H1 (cell line): ENCODE results near the gene TDG. TPM values are rescaled to one million over a fixed set of nuclear protein-coding genes. Genes with fewer than 3 reads are reported as not detected.
A peak's percentile ranks its signal among the peaks of the same experiment; 100 is the strongest.

Experiments used
- ASH2L ChIP-seq: fragments of 200-600, 300-600 bp; sonication (generic); IDR thresholded peaks from one replicate; pipeline ENCODE4 v1.7.1; 2017; ENCODE audit warnings: low read length
- ATF3 ChIP-seq: IDR thresholded peaks from 2 replicates; pipeline ENCODE4 v1.6.1; 2011; ENCODE audit warnings: low read depth, mild to moderate bottlenecking, low read length; ENCODE audit not compliant: insufficient read depth
- BACH1 ChIP-seq: IDR thresholded peaks from 2 replicates; pipeline ENCODE4 v1.6.1; 2012; ENCODE audit warnings: low read length, improper control_type of control experiment
- CHD1 ChIP-seq: IDR thresholded peaks from 2 replicates; pipeline ENCODE4 v1.6.1; 2012; ENCODE audit warnings: low read depth, low read length, improper control_type of control experiment
- CREB1 ChIP-seq: IDR thresholded peaks from 2 replicates; pipeline ENCODE4 v1.6.1; 2012; ENCODE audit warnings: inconsistent platforms
- CTBP2 ChIP-seq: IDR thresholded peaks from 2 replicates; pipeline ENCODE4 v1.7.0; 2011; ENCODE audit warnings: borderline replicate concordance, mild to moderate bottlenecking, moderate library complexity, mixed read lengths, low read length; ENCODE audit not compliant: insufficient read depth, insufficient read length
- E2F6 ChIP-seq: IDR thresholded peaks from 2 replicates; pipeline ENCODE4 v1.6.1; 2012; ENCODE audit warnings: inconsistent platforms
- EGR1 ChIP-seq: IDR thresholded peaks from 2 replicates; pipeline ENCODE4 v1.6.1; 2011; ENCODE audit warnings: low read depth, low read length, borderline replicate concordance
- EZH2 ChIP-seq: fragments of 200-600 bp; sonication (generic); IDR thresholded peaks from 2 replicates; pipeline ENCODE4 v1.7.1; 2012; ENCODE audit warnings: low read depth, mild to moderate bottlenecking, moderate library complexity, low read length, inconsistent platforms; ENCODE audit not compliant: severe bottlenecking
- FOSL1 ChIP-seq: IDR thresholded peaks from 2 replicates; pipeline ENCODE4 v1.6.1; 2011; ENCODE audit warnings: mild to moderate bottlenecking, low read depth, low read length, moderate library complexity; ENCODE audit not compliant: insufficient read depth
- HDAC2 ChIP-seq, 2 experiments: fragments of 300-600 bp in 1 of 2; sonication (generic) in 1 of 2; IDR thresholded peaks; 2 replicates each; pipeline ENCODE4 v1.6.1; 2011 to 2012; ENCODE audit warnings: low read depth in 2 of 2, low read length in 2 of 2, mild to moderate bottlenecking in 2 of 2, moderate library complexity in 2 of 2, borderline replicate concordance in 1 of 2, inconsistent platforms in 1 of 2
- JUN ChIP-seq: IDR thresholded peaks from 2 replicates; pipeline ENCODE4 v1.6.1; 2011; ENCODE audit warnings: low read depth, mild to moderate bottlenecking, improper control_type of control experiment, low read length
- KDM4A ChIP-seq: IDR thresholded peaks from one replicate; pipeline ENCODE4 v1.7.1; 2012; ENCODE audit warnings: low read depth, mild to moderate bottlenecking, moderate library complexity, low read length, inconsistent platforms; ENCODE audit not compliant: severe bottlenecking
- MAX ChIP-seq: IDR thresholded peaks from 2 replicates; pipeline ENCODE4 v1.6.1; 2012; ENCODE audit warnings: inconsistent platforms
- RBBP5 ChIP-seq: IDR thresholded peaks from 2 replicates; pipeline ENCODE4 v1.7.1; 2012; ENCODE audit warnings: low read depth, mild to moderate bottlenecking, inconsistent platforms, low read length, moderate library complexity, borderline replicate concordance
- SIRT6 ChIP-seq: IDR thresholded peaks from one replicate; pipeline ENCODE4 v1.7.1; 2012; ENCODE audit warnings: low read length, inconsistent platforms
- SIX5 ChIP-seq: IDR thresholded peaks from 2 replicates; pipeline ENCODE4 v1.6.1; 2011; ENCODE audit warnings: mild to moderate bottlenecking, low read depth, low read length
- SP2 ChIP-seq: IDR thresholded peaks from 2 replicates; pipeline ENCODE4 v1.6.1; 2012; ENCODE audit warnings: mild to moderate bottlenecking, low read length, inconsistent platforms
- SUZ12 ChIP-seq: fragments of 200-600 bp; sonication (generic); IDR thresholded peaks from 2 replicates; pipeline ENCODE4 v1.6.1; 2012; ENCODE audit warnings: mild to moderate bottlenecking, inconsistent platforms, low read length, moderate library complexity, mixed read lengths
- TAF7 ChIP-seq: optimal IDR thresholded peaks from 2 replicates; pipeline ENCODE3; 2011; ENCODE audit warnings: low read depth, mild to moderate bottlenecking, inconsistent platforms, low read length, moderate library complexity, borderline replicate concordance
- TCF12 ChIP-seq: IDR thresholded peaks from 2 replicates; pipeline ENCODE4 v1.6.1; 2011; ENCODE audit warnings: low read depth, mild to moderate bottlenecking, low read length
- ZNF274 ChIP-seq: IDR thresholded peaks from 2 replicates; pipeline ENCODE4 v1.7.0; 2012; ENCODE audit warnings: low read length, borderline replicate concordance; ENCODE audit errors: extremely low read depth
- polyA plus RNA-seq, 7 experiments: library from polyadenylated mRNA; depleted of rRNA in 3 of 7; stranded (reverse) in 5 of 7; unstranded in 2 of 7; fragments of >200 nt in 5 of 7; fragments of 200-250 nt in 2 of 7; gene quantifications; 1 replicate in 5 of 7; 2 replicates in 1 of 7; 4 replicates in 1 of 7; pipeline versions ENCODE4 v1.2.1 to v1.2.3, GENCODE V29; 2011 to 2013; ENCODE audit warnings: missing spikeins in 2 of 7, mixed read lengths in 2 of 7
- total RNA-seq: library from RNA; stranded (reverse); fragmentation: NEBNext Ultra II Directional; extraction: Animal tissue kit (Norgen Biotek cat#: 25700); gene quantifications from 2 replicates; pipeline ENCODE4 v1.2.1, GENCODE V29; 2021

The TDG gene
- total and polyA plus RNA-seq, 2 of the 8 experiments (the other 6 are each of a cell fraction or from before 2014, with no cell fraction given): 22.7 to 47.8 TPM

DNA sequence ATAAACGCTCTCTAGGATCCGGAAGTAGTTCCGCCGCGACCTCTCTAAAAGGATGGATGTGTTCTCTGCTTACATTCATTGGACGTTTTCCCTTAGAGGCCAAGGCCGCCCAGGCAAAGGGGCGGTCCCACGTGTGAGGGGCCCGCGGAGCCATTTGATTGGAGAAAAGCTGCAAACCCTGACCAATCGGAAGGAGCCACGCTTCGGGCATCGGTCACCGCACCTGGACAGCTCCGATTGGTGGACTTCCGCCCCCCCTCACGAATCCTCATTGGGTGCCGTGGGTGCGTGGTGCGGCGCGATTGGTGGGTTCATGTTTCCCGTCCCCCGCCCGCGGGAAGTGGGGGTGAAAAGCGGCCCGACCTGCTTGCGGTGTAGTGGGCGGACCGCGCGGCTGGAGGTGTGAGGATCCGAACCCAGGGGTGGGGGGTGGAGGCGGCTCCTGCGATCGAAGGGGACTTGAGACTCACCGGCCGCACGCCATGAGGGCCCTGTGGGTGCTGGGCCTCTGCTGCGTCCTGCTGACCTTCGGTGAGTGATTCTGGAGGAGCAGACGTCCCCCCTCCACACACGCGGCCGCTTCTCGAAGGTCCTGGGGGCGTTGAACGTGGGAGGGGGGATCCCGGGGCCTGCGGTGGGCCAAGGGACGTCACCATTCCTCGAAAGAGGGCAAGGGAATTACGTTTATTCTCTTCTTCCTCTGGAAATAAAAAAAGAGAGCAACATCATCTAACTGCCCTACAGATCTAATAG lies 35.5 kb upstream of the TDG start, which contains the start of gene HSP90B1 (continued):
- TF ChIP-seq E2F6 (0 out of 2 replicates have a peak, but pooled peaks have one; percentile 21), KDM4A (peak; percentile 63), CHD1 (no peak), JUN (no peak), CREB1 (peak; percentile 76), TAF7 (peak; percentile 95), MAX (peak; percentile 88), CTBP2 (no peak), RBBP5 (no peak), SIX5 (no peak), SUZ12 (no peak), SP2 (no peak; the same call in 1 of the 2 replicates), BACH1 (peak; percentile 53; the same call in 1 of the 2 replicates), EZH2 (no peak), ZNF274 (no peak), HDAC2 (IDR thresholded peaks at IDR 0.05; ENCODE audit: borderline replicate concordance in 1 of 2, low read depth in 2 of 2, low read length in 2 of 2) (peak in 1 of 2 experiments; percentile 17; a peak in 1 of 4 replicates), ATF3 (no peak), SIRT6 (no peak), TCF12 (no peak), EGR1 (peak; percentile 69; the same call in 1 of the 2 replicates), ASH2L (peak; percentile 29), FOSL1 (no peak)
